Measurements from ENCODE around the gene NPC1L1. TPM values are rescaled to one million over a fixed set of nuclear protein-coding genes. Genes with fewer than 3 reads are reported as not detected.

NPC1L1 gene
- total and polyA plus RNA-seq, 2 experiments from 2014 or later = 20.6 to 25.8 TPM

DNA sequence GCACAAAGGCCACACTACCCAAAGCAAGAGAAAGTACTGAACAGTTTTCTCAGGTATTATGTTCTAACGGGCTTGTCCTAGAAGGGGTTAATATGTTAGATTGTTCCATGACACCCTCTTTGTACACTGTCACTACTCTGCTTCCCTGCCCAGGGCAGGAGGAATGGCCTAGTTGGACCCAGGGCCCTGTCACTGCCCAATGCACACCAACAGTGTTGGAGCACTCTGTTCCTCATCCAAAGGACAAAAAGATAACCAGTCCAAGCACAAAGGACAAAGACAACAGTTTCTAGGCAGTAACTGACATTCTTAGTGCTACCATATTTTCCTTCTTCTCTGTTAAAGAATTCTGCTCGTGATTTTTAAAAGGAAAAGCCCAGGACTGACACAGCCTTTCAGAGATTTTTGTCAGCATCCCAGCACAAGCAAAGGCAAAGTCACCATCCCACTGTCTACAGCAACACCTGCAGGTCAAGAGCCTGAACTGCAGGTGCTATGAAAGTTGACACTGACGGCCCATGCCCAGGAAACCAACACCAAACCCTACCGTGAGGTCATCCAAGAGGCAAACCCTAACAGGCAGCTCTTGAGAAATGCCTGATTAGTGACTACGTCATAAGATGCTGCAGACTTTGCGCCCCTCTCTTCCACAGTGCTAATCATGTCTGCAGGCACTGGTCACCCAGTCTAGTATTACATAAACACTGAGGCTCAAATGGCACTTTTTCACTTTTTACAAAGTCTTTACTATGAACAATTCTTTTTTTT is 63.9 kb downstream of the NPC1L1 start:
- Histone ChIP-seq H3K4me3 (no peak overlapping the region), H3K36me3 (replicated peaks; ENCODE audit: insufficient read depth, low read depth) (no peaks in the 10 kb centered on the region), H3K27me3 (no peaks in the 10 kb centered on the region), H4K20me1 (ENCODE audit: insufficient read depth, poor library complexity, severe bottlenecking) (peaks cover 4% of the 10 kb centered on the region), H3K4me2 (no peak overlapping the region), H3K9me3 (ENCODE audit: low read depth) (no peaks in the 10 kb centered on the region), H2AFZ (no peak overlapping the region), H3K4me1 (ENCODE audit: insufficient read depth) (peaks cover 11% of the 10 kb centered on the region), H3K79me2 (peaks cover 62% of the 10 kb centered on the region), H3K9me2 (replicated peaks; ENCODE audit: insufficient read depth) (no peaks in the 10 kb centered on the region), H3K27ac (peak overlapping the region; percentile 17)
- TF ChIP-seq EZH2phosphoT487 (IDR thresholded peaks at IDR 0.05; ENCODE audit: low read depth, severe bottlenecking, unreplicated experiment) (no peak), CTCF (IDR thresholded peaks at IDR 0.05; ENCODE audit: poor library complexity) (peak; percentile 95), EZH2 (IDR thresholded peaks at IDR 0.05; ENCODE audit: borderline replicate concordance) (no peak)
- WGBS (ENCODE audit: low lambda C conversion rate, missing lambda C conversion rate) = 42% methylated on average over 6 of the region's 6 CpGs
- peak; percentile 83 for DNase-seq (ENCODE audit: low spot score)

- H3K27ac ChIP-seq = no peak overlapping the region
- no peaks in the 10 kb centered on the region for H3K36me3 ChIP-seq (replicated peaks; ENCODE audit: insufficient read depth, low read depth)
- no peaks in the 10 kb centered on the region for H3K27me3 ChIP-seq
These were observed 64.8 kb downstream of the NPC1L1 start for GRCh38 chr7:44476313-44476712.

GRCh38 chr7:44473295-44473694 is 67.8 kb downstream of the NPC1L1 start:
- Histone ChIP-seq H3K79me2 (peaks cover 81% of the 10 kb centered on the region), H3K27me3 (no peaks in the 10 kb centered on the region), H3K4me3 (no peak overlapping the region), H3K9me3 (ENCODE audit: low read depth) (no peaks in the 10 kb centered on the region), H3K4me1 (ENCODE audit: insufficient read depth) (peaks cover 32% of the 10 kb centered on the region), H2AFZ (no peak overlapping the region), H4K20me1 (ENCODE audit: insufficient read depth, poor library complexity, severe bottlenecking) (peaks cover 6% of the 10 kb centered on the region), H3K36me3 (replicated peaks; ENCODE audit: insufficient read depth, low read depth) (no peaks in the 10 kb centered on the region), H3K4me2 (peak overlapping the region; percentile 45), H3K9me2 (replicated peaks; ENCODE audit: insufficient read depth) (no peaks in the 10 kb centered on the region), H3K27ac (peak overlapping the region; percentile 87)
- peak; percentile 44 for DNase-seq (ENCODE audit: low spot score)
- 77% methylated on average over 3 of the region's 3 CpGs for WGBS (ENCODE audit: low lambda C conversion rate, missing lambda C conversion rate)
- TF ChIP-seq CTCF (IDR thresholded peaks at IDR 0.05; ENCODE audit: poor library complexity) (no peak), EZH2 (IDR thresholded peaks at IDR 0.05; ENCODE audit: borderline replicate concordance) (no peak)

More at GRCh38 chr7:44476313-44476712, 64.8 kb downstream of the NPC1L1 start:
- TF ChIP-seq EZH2phosphoT487 (IDR thresholded peaks at IDR 0.05; ENCODE audit: low read depth, severe bottlenecking, unreplicated experiment) = no peak
- TF ChIP-seq CTCF (IDR thresholded peaks at IDR 0.05; ENCODE audit: poor library complexity) = no peak
- no peak for TF ChIP-seq EZH2 (IDR thresholded peaks at IDR 0.05; ENCODE audit: borderline replicate concordance)
- peaks cover 67% of the 10 kb centered on the region for H3K79me2 ChIP-seq
- DNase-seq (ENCODE audit: low spot score) = no peak
- H4K20me1 ChIP-seq (ENCODE audit: insufficient read depth, poor library complexity, severe bottlenecking) = peaks cover 4% of the 10 kb centered on the region
- H2AFZ ChIP-seq = no peak overlapping the region
- H3K4me3 ChIP-seq = no peak overlapping the region
- no peak overlapping the region for H3K4me2 ChIP-seq
- whole genome bisulfite sequencing (ENCODE audit: low lambda C conversion rate, missing lambda C conversion rate) = 89% methylated on average over 5 of the region's 5 CpGs
- H3K9me2 ChIP-seq (replicated peaks; ENCODE audit: insufficient read depth) = no peaks in the 10 kb centered on the region
- H3K9me3 ChIP-seq (ENCODE audit: low read depth) = no peaks in the 10 kb centered on the region
- peaks cover 14% of the 10 kb centered on the region for H3K4me1 ChIP-seq (ENCODE audit: insufficient read depth)

All from hepatocyte (in vitro differentiated cells).